Ishikawa (cell line): Measurements from ENCODE around the gene RAB19.

Experiments
- CREB1 ChIP-seq: IDR thresholded peaks from 2 replicates; pipeline ENCODE4 v1.6.1; 2012; ENCODE audit warnings: low read depth
- EGR1 ChIP-seq: IDR thresholded peaks from 2 replicates; pipeline ENCODE4 v1.6.1; 2012
- EP300 ChIP-seq: IDR thresholded peaks from 2 replicates; pipeline ENCODE4 v1.6.1; 2012; ENCODE audit warnings: borderline replicate concordance
- FOXM1 ChIP-seq: IDR thresholded peaks from 2 replicates; pipeline ENCODE4 v1.6.1; 2012; ENCODE audit warnings: low read depth, borderline replicate concordance
- MAX ChIP-seq: IDR thresholded peaks from 2 replicates; pipeline ENCODE4 v1.6.1; 2012
- NFIC ChIP-seq: IDR thresholded peaks from 2 replicates; pipeline ENCODE4 v1.6.1; 2012
- RAD21 ChIP-seq: IDR thresholded peaks from 2 replicates; pipeline ENCODE4 v1.6.1; 2012; ENCODE audit warnings: low read depth
- REST ChIP-seq: IDR thresholded peaks from 2 replicates; pipeline ENCODE4 v1.6.1; 2012; ENCODE audit warnings: low read depth, mild to moderate bottlenecking
- TEAD4 ChIP-seq: IDR thresholded peaks from 2 replicates; pipeline ENCODE4 v1.6.1; 2012
- USF1 ChIP-seq: IDR thresholded peaks from 2 replicates; pipeline ENCODE4 v1.6.1; 2012
- YY1 ChIP-seq: IDR thresholded peaks from 2 replicates; pipeline ENCODE4 v1.6.1; 2012; ENCODE audit warnings: low read depth

GRCh38 chr7:140360697-140361229 lies 43.1 kb upstream of the RAB19 start:
- TF ChIP-seq EP300 (no peak), REST (no peak), MAX (no peak), FOXM1 (no peak), TEAD4 (no peak), YY1 (no peak), NFIC (no peak), CREB1 (no peak), EGR1 (no peak), RAD21 (no peak), USF1 (no peak)
